GM23338 (cell line): ENCODE data around the gene UBE2F. TPM values are rescaled to one million over a fixed set of nuclear protein-coding genes. Genes with fewer than 3 reads are reported as not detected.

Experiments used
- ATAC-seq: fragments of 200-7000 bp; cut with Tn5 transposase; 3 replicates; pipeline ENCODE4 v1.9.1; 2020
- DNase-seq: peaks from one replicate; pipeline ENCODE4 v3.0.0-alpha.2; 2015; ENCODE audit warnings: low spot score
- H2AFZ ChIP-seq: fragments of 200-600 bp; sonication (generic); 2 replicates; pipeline ENCODE4 v1.8.0; 2016; ENCODE audit warnings: antibody characterized with exemption, mild to moderate bottlenecking, moderate library complexity
- H3F3A ChIP-seq: fragments of 200-600 bp; sonication (generic); replicated peaks from 2 replicates; pipeline ENCODE4 v1.8.0; 2017; ENCODE audit warnings: antibody characterized with exemption, mixed run types, low read depth
- H3K27ac ChIP-seq: fragments of 200-600 bp; sonication (generic); 2 replicates; pipeline ENCODE4 v1.6.1; 2016; ENCODE audit warnings: low read depth
- H3K27me3 ChIP-seq: fragments of 200-600 bp; sonication (generic); 2 replicates; pipeline ENCODE4 v1.8.0; 2016; ENCODE audit warnings: mild to moderate bottlenecking, mixed run types, moderate library complexity; ENCODE audit not compliant: insufficient read depth
- H3K36me3 ChIP-seq: fragments of 200-600 bp; sonication (generic); 2 replicates; pipeline ENCODE4 v1.8.0; 2016; ENCODE audit warnings: mild to moderate bottlenecking; ENCODE audit not compliant: insufficient read depth
- H3K4me1 ChIP-seq: fragments of 200-600 bp; sonication (generic); 2 replicates; pipeline ENCODE4 v1.8.0; 2016; ENCODE audit warnings: mild to moderate bottlenecking, moderate library complexity; ENCODE audit not compliant: insufficient read depth
- H3K4me2 ChIP-seq: fragments of 200-600 bp; sonication (generic); 2 replicates; pipeline ENCODE4 v1.7.1; 2017; ENCODE audit warnings: mixed run types
- H3K4me3 ChIP-seq: fragments of 200-600 bp; sonication (generic); 2 replicates; pipeline ENCODE4 v1.6.1; 2016; ENCODE audit warnings: mixed run types
- H3K79me2 ChIP-seq: fragments of 200-600 bp; sonication (generic); replicated peaks from 2 replicates; pipeline ENCODE4 v1.8.0; 2017; ENCODE audit warnings: mild to moderate bottlenecking; ENCODE audit not compliant: insufficient read depth
- H3K9me2 ChIP-seq: fragments of 200-600 bp; sonication (generic); 2 replicates; pipeline ENCODE4 v1.8.0; 2017; ENCODE audit not compliant: insufficient read depth
- H4K20me1 ChIP-seq: fragments of 200-600 bp; sonication (generic); replicated peaks from 2 replicates; pipeline ENCODE4 v1.8.0; 2017; ENCODE audit warnings: mild to moderate bottlenecking; ENCODE audit not compliant: insufficient read depth
- H3K27ac Mint-ChIP-seq: 2 replicates; pipeline ENCODE4 v1.8.0; 2020; ENCODE audit warnings: inconsistent platforms, mild to moderate bottlenecking, moderate library complexity, mixed read lengths
- H3K27me3 Mint-ChIP-seq: 3 replicates; pipeline ENCODE4 v1.8.0; 2022; ENCODE audit warnings: low read depth, mild to moderate bottlenecking, moderate library complexity, mixed read lengths, inconsistent platforms; ENCODE audit not compliant: insufficient read depth, poor library complexity
- H3K36me3 Mint-ChIP-seq: 3 replicates; pipeline ENCODE4 v1.8.0; 2021; ENCODE audit warnings: low read depth, mild to moderate bottlenecking, inconsistent platforms, moderate library complexity, mixed read lengths
- H3K4me1 Mint-ChIP-seq: 3 replicates; pipeline ENCODE4 v1.8.0; 2020; ENCODE audit warnings: mild to moderate bottlenecking, inconsistent platforms, mixed read lengths
- H3K4me3 Mint-ChIP-seq: 3 replicates; pipeline ENCODE4 v1.8.0; 2021; ENCODE audit warnings: moderate library complexity, mild to moderate bottlenecking, inconsistent platforms, mixed read lengths
- H3K9me3 Mint-ChIP-seq: 3 replicates; pipeline ENCODE4 v1.8.0; 2020; ENCODE audit warnings: moderate library complexity, mild to moderate bottlenecking, inconsistent platforms, mixed read lengths
- EZH2 ChIP-seq: fragments of 200-600 bp; sonication (generic); IDR thresholded peaks from one replicate; pipeline ENCODE4 v1.8.0; 2017; ENCODE audit warnings: antibody characterized with exemption, mild to moderate bottlenecking, low read depth; ENCODE audit not compliant: unreplicated experiment
- JUNB ChIP-seq: IDR thresholded peaks from one replicate; pipeline ENCODE4 v1.6.1; 2016; ENCODE audit warnings: antibody characterized with exemption; ENCODE audit not compliant: unreplicated experiment
- POLR2AphosphoS5 ChIP-seq: IDR thresholded peaks from 2 replicates; pipeline ENCODE4 v1.6.1; 2016; ENCODE audit warnings: antibody characterized with exemption, low read depth
- REST ChIP-seq: IDR thresholded peaks from one replicate; pipeline ENCODE4 v1.6.1; 2018; ENCODE audit warnings: antibody characterized with exemption; ENCODE audit not compliant: unreplicated experiment
- STAT1 ChIP-seq: IDR thresholded peaks from one replicate; pipeline ENCODE4 v1.6.1; 2016; ENCODE audit warnings: antibody characterized with exemption; ENCODE audit not compliant: unreplicated experiment
- ZNF331 ChIP-seq: fragments of 250-450 bp; sonication (Bioruptor Pico); IDR thresholded peaks from 2 replicates; pipeline ENCODE4 v1.5.0; 2020; ENCODE audit warnings: low read depth, mild to moderate bottlenecking, moderate library complexity
- polyA plus RNA-seq: library from polyadenylated mRNA; unstranded; fragments of >200 nt; fragmentation: Nextera tagmentation; extraction: Ambion mirVana; gene quantifications from 2 replicates; pipeline ENCODE4 v1.2.1, GENCODE V29; 2016
- total RNA-seq: library from RNA; depleted of rRNA; stranded (reverse); fragments of >200 nt; shearing (Covaris generic); gene quantifications from 2 replicates; pipeline ENCODE4 v1.2.3, GENCODE V29; 2014
- TF ChIP-seq, protein P1 (sequence below): IDR thresholded peaks from 2 replicates; pipeline ENCODE4 v1.6.1; 2016; ENCODE audit warnings: antibody characterized with exemption
- TF ChIP-seq, protein P2 (sequence below), 2 experiments: fragments of 200-600 bp in 1 of 2; sonication (generic) in 1 of 2; conservative IDR thresholded peaks; 2 replicates each; pipeline versions ENCODE4 v1.5.1 to v1.6.1; 2016 to 2017; ENCODE audit warnings: antibody characterized with exemption in 2 of 2, low read depth in 2 of 2, mild to moderate bottlenecking in 2 of 2, moderate library complexity in 1 of 2
- TF ChIP-seq, protein P3 (sequence below): fragments of 250-450 bp; sonication (Bioruptor Pico); IDR thresholded peaks from 2 replicates; pipeline ENCODE4 v1.5.0; 2020; ENCODE audit warnings: mild to moderate bottlenecking, moderate library complexity

UBE2F gene
- total and polyA plus RNA-seq, 2 experiments from 2014 or later, result 98.2 to 106 TPM

GRCh38 chr2:238080518-238080917, 113.7 kb downstream of the UBE2F start:
- H2AFZ ChIP-seq, result no peak overlapping the region
- no peaks in the 10 kb centered on the region for H3F3A ChIP-seq
- no peaks in the 10 kb centered on the region for H3K9me2 ChIP-seq
- peaks cover 17% of the 10 kb centered on the region for H3K4me1 ChIP-seq
- no peak overlapping the region for H3K4me2 ChIP-seq
- TF ChIP-seq EZH2, result no peak
- Mint-ChIP-seq H3K9me3 (no peaks in the 10 kb centered on the region; the same call in 2 of the 3 replicates), H3K27me3 (peaks cover 11% of the 10 kb centered on the region), H3K36me3 (peaks cover 95% of the 10 kb centered on the region), H3K27ac (peak overlapping the region; percentile 51), H3K4me1 (peaks cover 29% of the 10 kb centered on the region), H3K4me3 (no peak overlapping the region)
- peaks cover 43% of the 10 kb centered on the region for H3K36me3 ChIP-seq
- peak overlapping the region; percentile 61; the same call in 1 of the 2 replicates for H3K27ac ChIP-seq
- H3K4me3 ChIP-seq, result no peak overlapping the region
- H3K79me2 ChIP-seq, result peaks cover 44% of the 10 kb centered on the region
- ATAC-seq, result peak; percentile 57
- no peaks in the 10 kb centered on the region for H3K27me3 ChIP-seq
- no peak for DNase-seq
- peaks cover 8% of the 10 kb centered on the region; the same call in 1 of the 2 replicates for H4K20me1 ChIP-seq

- H3K9me3 Mint-ChIP-seq, result no peaks in the 10 kb centered on the region; the same call in 2 of the 3 replicates
- Histone ChIP-seq H2AFZ (no peak overlapping the region), H3K4me2 (no peak overlapping the region), H3K9me2 (no peaks in the 10 kb centered on the region), H3K4me3 (no peak overlapping the region), H3F3A (0 out of 2 replicates have a peak, but pooled peaks cover 5% of the 10 kb centered on the region), H3K79me2 (peaks cover 37% of the 10 kb centered on the region), H4K20me1 (peaks cover 8% of the 10 kb centered on the region; the same call in 1 of the 2 replicates), H3K36me3 (peaks cover 49% of the 10 kb centered on the region), H3K4me1 (peaks cover 17% of the 10 kb centered on the region), H3K27me3 (no peaks in the 10 kb centered on the region), H3K27ac (0 out of 2 replicates have a peak overlapping the region, but pooled peaks have one; percentile 61)
- peaks cover 96% of the 10 kb centered on the region for H3K36me3 Mint-ChIP-seq
- peak overlapping the region; percentile 51 for H3K27ac Mint-ChIP-seq
- ATAC-seq (no peak), DNase-seq (no peak)
- H3K4me1 Mint-ChIP-seq, result peaks cover 29% of the 10 kb centered on the region
- no peak overlapping the region for H3K4me3 Mint-ChIP-seq
- peaks cover 11% of the 10 kb centered on the region for H3K27me3 Mint-ChIP-seq
- TF ChIP-seq REST (no peak), POLR2AphosphoS5 (no peak), STAT1 (no peak), JUNB (no peak), ZNF331 (CRISPR knock-in tag) (no peak), EZH2 (no peak)
- TF ChIP-seq, protein P1, sequence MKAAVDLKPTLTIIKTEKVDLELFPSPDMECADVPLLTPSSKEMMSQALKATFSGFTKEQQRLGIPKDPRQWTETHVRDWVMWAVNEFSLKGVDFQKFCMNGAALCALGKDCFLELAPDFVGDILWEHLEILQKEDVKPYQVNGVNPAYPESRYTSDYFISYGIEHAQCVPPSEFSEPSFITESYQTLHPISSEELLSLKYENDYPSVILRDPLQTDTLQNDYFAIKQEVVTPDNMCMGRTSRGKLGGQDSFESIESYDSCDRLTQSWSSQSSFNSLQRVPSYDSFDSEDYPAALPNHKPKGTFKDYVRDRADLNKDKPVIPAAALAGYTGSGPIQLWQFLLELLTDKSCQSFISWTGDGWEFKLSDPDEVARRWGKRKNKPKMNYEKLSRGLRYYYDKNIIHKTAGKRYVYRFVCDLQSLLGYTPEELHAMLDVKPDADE, result no peak
- TF ChIP-seq, protein P2, sequence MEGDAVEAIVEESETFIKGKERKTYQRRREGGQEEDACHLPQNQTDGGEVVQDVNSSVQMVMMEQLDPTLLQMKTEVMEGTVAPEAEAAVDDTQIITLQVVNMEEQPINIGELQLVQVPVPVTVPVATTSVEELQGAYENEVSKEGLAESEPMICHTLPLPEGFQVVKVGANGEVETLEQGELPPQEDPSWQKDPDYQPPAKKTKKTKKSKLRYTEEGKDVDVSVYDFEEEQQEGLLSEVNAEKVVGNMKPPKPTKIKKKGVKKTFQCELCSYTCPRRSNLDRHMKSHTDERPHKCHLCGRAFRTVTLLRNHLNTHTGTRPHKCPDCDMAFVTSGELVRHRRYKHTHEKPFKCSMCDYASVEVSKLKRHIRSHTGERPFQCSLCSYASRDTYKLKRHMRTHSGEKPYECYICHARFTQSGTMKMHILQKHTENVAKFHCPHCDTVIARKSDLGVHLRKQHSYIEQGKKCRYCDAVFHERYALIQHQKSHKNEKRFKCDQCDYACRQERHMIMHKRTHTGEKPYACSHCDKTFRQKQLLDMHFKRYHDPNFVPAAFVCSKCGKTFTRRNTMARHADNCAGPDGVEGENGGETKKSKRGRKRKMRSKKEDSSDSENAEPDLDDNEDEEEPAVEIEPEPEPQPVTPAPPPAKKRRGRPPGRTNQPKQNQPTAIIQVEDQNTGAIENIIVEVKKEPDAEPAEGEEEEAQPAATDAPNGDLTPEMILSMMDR (conservative IDR thresholded peaks at IDR 0.05; ENCODE audit: low read depth in 2 of 2), result no peak
- TF ChIP-seq, protein P3, sequence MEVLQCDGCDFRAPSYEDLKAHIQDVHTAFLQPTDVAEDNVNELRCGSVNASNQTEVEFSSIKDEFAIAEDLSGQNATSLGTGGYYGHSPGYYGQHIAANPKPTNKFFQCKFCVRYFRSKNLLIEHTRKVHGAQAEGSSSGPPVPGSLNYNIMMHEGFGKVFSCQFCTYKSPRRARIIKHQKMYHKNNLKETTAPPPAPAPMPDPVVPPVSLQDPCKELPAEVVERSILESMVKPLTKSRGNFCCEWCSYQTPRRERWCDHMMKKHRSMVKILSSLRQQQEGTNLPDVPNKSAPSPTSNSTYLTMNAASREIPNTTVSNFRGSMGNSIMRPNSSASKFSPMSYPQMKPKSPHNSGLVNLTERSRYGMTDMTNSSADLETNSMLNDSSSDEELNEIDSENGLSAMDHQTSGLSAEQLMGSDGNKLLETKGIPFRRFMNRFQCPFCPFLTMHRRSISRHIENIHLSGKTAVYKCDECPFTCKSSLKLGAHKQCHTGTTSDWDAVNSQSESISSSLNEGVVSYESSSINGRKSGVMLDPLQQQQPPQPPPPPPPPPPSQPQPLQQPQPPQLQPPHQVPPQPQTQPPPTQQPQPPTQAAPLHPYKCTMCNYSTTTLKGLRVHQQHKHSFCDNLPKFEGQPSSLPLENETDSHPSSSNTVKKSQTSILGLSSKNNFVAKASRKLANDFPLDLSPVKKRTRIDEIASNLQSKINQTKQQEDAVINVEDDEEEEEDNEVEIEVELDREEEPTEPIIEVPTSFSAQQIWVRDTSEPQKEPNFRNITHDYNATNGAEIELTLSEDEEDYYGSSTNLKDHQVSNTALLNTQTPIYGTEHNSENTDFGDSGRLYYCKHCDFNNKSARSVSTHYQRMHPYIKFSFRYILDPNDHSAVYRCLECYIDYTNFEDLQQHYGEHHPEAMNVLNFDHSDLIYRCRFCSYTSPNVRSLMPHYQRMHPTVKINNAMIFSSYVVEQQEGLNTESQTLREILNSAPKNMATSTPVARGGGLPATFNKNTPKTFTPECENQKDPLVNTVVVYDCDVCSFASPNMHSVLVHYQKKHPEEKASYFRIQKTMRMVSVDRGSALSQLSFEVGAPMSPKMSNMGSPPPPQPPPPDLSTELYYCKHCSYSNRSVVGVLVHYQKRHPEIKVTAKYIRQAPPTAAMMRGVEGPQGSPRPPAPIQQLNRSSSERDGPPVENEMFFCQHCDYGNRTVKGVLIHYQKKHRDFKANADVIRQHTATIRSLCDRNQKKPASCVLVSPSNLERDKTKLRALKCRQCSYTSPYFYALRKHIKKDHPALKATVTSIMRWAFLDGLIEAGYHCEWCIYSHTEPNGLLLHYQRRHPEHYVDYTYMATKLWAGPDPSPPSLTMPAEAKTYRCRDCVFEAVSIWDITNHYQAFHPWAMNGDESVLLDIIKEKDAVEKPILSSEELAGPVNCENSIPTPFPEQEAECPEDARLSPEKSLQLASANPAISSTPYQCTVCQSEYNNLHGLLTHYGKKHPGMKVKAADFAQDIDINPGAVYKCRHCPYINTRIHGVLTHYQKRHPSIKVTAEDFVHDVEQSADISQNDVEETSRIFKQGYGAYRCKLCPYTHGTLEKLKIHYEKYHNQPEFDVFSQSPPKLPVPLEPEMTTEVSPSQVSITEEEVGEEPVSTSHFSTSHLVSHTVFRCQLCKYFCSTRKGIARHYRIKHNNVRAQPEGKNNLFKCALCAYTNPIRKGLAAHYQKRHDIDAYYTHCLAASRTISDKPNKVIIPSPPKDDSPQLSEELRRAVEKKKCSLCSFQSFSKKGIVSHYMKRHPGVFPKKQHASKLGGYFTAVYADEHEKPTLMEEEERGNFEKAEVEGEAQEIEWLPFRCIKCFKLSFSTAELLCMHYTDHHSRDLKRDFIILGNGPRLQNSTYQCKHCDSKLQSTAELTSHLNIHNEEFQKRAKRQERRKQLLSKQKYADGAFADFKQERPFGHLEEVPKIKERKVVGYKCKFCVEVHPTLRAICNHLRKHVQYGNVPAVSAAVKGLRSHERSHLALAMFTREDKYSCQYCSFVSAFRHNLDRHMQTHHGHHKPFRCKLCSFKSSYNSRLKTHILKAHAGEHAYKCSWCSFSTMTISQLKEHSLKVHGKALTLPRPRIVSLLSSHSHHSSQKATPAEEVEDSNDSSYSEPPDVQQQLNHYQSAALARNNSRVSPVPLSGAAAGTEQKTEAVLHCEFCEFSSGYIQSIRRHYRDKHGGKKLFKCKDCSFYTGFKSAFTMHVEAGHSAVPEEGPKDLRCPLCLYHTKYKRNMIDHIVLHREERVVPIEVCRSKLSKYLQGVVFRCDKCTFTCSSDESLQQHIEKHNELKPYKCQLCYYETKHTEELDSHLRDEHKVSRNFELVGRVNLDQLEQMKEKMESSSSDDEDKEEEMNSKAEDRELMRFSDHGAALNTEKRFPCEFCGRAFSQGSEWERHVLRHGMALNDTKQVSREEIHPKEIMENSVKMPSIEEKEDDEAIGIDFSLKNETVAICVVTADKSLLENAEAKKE (CRISPR knock-in tag), result no peak
Measured at GRCh38 chr2:238081150-238081549, 114.3 kb downstream of the UBE2F start.
